NCI-H2081 treated with DMSO at 0.1 percent for 48 hours (cell line): ENCODE results near the gene GABRB3.
"Not testable (repeated sequence)": the region's sequence is repeated elsewhere in the genome, so short reads cannot be mapped to it uniquely, and the experiment has no call there.

Source experiments
- DNase-seq: peaks from one replicate; lab custom pipeline; 2025; lab: John Stamatoyannopoulos, UW

The GABRB3 gene

GRCh38 chr15:26736502-26737248 lies 36.2 kb downstream of the GABRB3 start:
- no peak for DNase-seq

- DNase-seq, result no peak
These were observed 40.9 kb downstream of the GABRB3 start for GRCh38 chr15:26731965-26732364.

- no peak for DNase-seq
These were observed 43.3 kb downstream of the GABRB3 start for GRCh38 chr15:26729581-26729980.

GRCh38 chr15:26729030-26729429 lies 43.8 kb downstream of the GABRB3 start:
- no peak for DNase-seq

- DNase-seq, result no peak
These were observed 48.3 kb downstream of the GABRB3 start for GRCh38 chr15:26724381-26725150.

GRCh38 chr15:26722621-26723160 lies 50.2 kb downstream of the GABRB3 start:
- DNase-seq, result no peak

- DNase-seq, result no peak
These were observed 51.5 kb downstream of the GABRB3 start for GRCh38 chr15:26721232-26721967.

- no peak for DNase-seq
These were observed 52.3 kb downstream of the GABRB3 start for GRCh38 chr15:26720546-26720945.

GRCh38 chr15:26719866-26720265 lies 53.0 kb downstream of the GABRB3 start:
- DNase-seq, result not testable (repeated sequence)

GRCh38 chr15:26716069-26716468 lies 56.8 kb downstream of the GABRB3 start:
- no peak for DNase-seq

GRCh38 chr15:26713498-26713897 lies 59.4 kb downstream of the GABRB3 start:
- no peak for DNase-seq

- DNase-seq, result no peak
These were observed 60.5 kb downstream of the GABRB3 start for GRCh38 chr15:26712335-26712734.

GRCh38 chr15:26711445-26711844 lies 61.4 kb downstream of the GABRB3 start:
- no peak for DNase-seq

- no peak for DNase-seq
These were observed 70.5 kb downstream of the GABRB3 start for GRCh38 chr15:26702381-26702780.

- DNase-seq, result no peak
These were observed 74.3 kb downstream of the GABRB3 start for GRCh38 chr15:26698555-26698954.

- DNase-seq, result no peak
These were observed 75.0 kb downstream of the GABRB3 start for GRCh38 chr15:26697913-26698312.

GRCh38 chr15:26691249-26691648 lies 81.6 kb downstream of the GABRB3 start:
- no peak for DNase-seq

- no peak for DNase-seq
These were observed 82.1 kb downstream of the GABRB3 start for GRCh38 chr15:26690778-26691177.

GRCh38 chr15:26689462-26689861 lies 83.4 kb downstream of the GABRB3 start:
- DNase-seq, result no peak

GRCh38 chr15:26686547-26687187 lies 86.2 kb downstream of the GABRB3 start:
- no peak for DNase-seq

GRCh38 chr15:26682598-26683164 lies 90.2 kb downstream of the GABRB3 start:
- DNase-seq, result no peak

- DNase-seq, result no peak
These were observed 92.9 kb downstream of the GABRB3 start for GRCh38 chr15:26679927-26680326.
